ENCODE measurements around the gene MAP3K13. TPM values are rescaled to one million over a fixed set of nuclear protein-coding genes. Genes with fewer than 3 reads are reported as not detected.
"Not testable (repeated sequence)": the region's sequence is repeated elsewhere in the genome, so short reads cannot be mapped to it uniquely, and the experiment has no call there.

Gene MAP3K13
- total and polyA plus RNA-seq, 4 donors: 35.3 to 56.3 (median 41.7) TPM

GRCh38 chr3:185422677-185423076 is 59.7 kb downstream of the MAP3K13 start:
- Histone ChIP-seq H3K4me1 (ENCODE audit: control insufficient read depth, insufficient read depth, low read length) (peaks cover 3% of the 10 kb centered on the region), H3K36me3 (ENCODE audit: control insufficient read depth, insufficient read depth, low read length) (no peaks in the 10 kb centered on the region), H3K4me3 (ENCODE audit: low read depth, low read length) (no peak overlapping the region), H3K9me3 (ENCODE audit: control insufficient read depth, insufficient read depth, low read length) (no peaks in the 10 kb centered on the region), H3K27me3 (ENCODE audit: control insufficient read depth, insufficient read depth, low read length) (no peaks in the 10 kb centered on the region), H3K27ac (ENCODE audit: low read depth, low read length) (no peak overlapping the region)
- no peak for DNase-seq (ENCODE audit: low read depth in 4 of 6, low spot score in 6 of 6)
- 96% methylated on average over 3 of the region's 4 CpGs for WGBS (ENCODE audit: insufficient coverage)

DNA sequence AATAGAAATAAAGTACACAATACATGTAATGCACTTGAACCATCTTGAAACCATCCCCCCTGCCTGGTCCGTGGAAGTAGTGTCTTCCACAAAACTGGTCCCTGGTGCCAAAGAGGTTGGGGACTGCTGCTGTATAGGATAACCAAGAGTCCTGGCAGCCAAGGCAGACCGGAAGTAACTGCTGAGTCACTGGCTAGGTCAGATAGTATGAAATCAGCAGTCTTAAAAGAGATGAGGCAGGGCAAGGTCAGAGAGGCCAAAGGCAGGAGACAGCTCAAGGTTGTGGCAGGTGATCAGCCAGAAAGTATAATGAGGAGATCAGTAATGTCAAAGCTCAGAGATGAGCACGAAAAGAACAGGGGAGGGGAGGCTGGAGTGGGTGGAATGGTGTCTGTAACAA is 60.2 kb downstream of the MAP3K13 start:
- WGBS (ENCODE audit: insufficient coverage): 76% methylated on average over 1 of the region's 3 CpGs
- no peak overlapping the region for H3K27ac ChIP-seq (ENCODE audit: low read depth, low read length)
- no peaks in the 10 kb centered on the region for H3K27me3 ChIP-seq (ENCODE audit: control insufficient read depth, insufficient read depth, low read length)
- no peak overlapping the region for H3K4me3 ChIP-seq (ENCODE audit: low read depth, low read length)
- peaks cover 3% of the 10 kb centered on the region for H3K4me1 ChIP-seq (ENCODE audit: control insufficient read depth, insufficient read depth, low read length)
- H3K36me3 ChIP-seq (ENCODE audit: control insufficient read depth, insufficient read depth, low read length): no peaks in the 10 kb centered on the region
- DNase-seq (ENCODE audit: low read depth in 4 of 6, low spot score in 6 of 6): no peak
- H3K9me3 ChIP-seq (ENCODE audit: control insufficient read depth, insufficient read depth, low read length): no peaks in the 10 kb centered on the region

DNA sequence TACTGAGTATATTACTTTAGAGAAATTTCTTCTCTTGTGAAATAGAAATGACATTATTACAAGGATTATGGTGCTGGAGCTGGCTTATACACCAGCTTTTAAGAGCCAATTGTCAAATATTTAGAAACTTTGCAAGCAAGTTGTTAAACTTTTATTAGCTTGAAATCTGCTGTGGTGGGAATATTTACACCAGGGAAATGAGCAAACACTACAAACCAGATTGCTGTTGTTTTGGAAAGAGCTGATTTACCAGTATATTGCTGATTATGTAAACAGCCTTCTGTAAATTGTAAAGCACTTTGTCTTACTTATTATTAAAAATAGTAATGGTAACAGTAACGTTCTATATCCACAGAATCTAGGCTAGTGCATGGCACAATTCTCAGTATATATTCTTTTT is 61.5 kb downstream of the MAP3K13 start:
- H3K27me3 ChIP-seq (ENCODE audit: control insufficient read depth, insufficient read depth, low read length): no peaks in the 10 kb centered on the region
- H3K36me3 ChIP-seq (ENCODE audit: control insufficient read depth, insufficient read depth, low read length): no peaks in the 10 kb centered on the region
- DNase-seq (ENCODE audit: low read depth in 4 of 6, low spot score in 6 of 6): no peak
- H3K4me1 ChIP-seq (ENCODE audit: control insufficient read depth, insufficient read depth, low read length): peaks cover 3% of the 10 kb centered on the region
- WGBS (ENCODE audit: insufficient coverage): no CpG with 5 or more reads among the region's 1 CpG
- no peak overlapping the region for H3K4me3 ChIP-seq (ENCODE audit: low read depth, low read length)
- no peak overlapping the region for H3K27ac ChIP-seq (ENCODE audit: low read depth, low read length)
- no peaks in the 10 kb centered on the region for H3K9me3 ChIP-seq (ENCODE audit: control insufficient read depth, insufficient read depth, low read length)

GRCh38 chr3:185430375-185430774 is 67.4 kb downstream of the MAP3K13 start:
- no peak for DNase-seq (ENCODE audit: low read depth in 4 of 6, low spot score in 6 of 6)
- no peak overlapping the region for H3K4me3 ChIP-seq (ENCODE audit: low read depth, low read length)
- H3K4me1 ChIP-seq (ENCODE audit: control insufficient read depth, insufficient read depth, low read length): no peaks in the 10 kb centered on the region
- peaks cover 1% of the 10 kb centered on the region for H3K9me3 ChIP-seq (ENCODE audit: control insufficient read depth, insufficient read depth, low read length)
- no peak overlapping the region for H3K27ac ChIP-seq (ENCODE audit: low read depth, low read length)
- no CpG with 5 or more reads among the region's 4 CpGs for WGBS (ENCODE audit: insufficient coverage)
- no peaks in the 10 kb centered on the region for H3K27me3 ChIP-seq (ENCODE audit: control insufficient read depth, insufficient read depth, low read length)
- H3K36me3 ChIP-seq (ENCODE audit: control insufficient read depth, insufficient read depth, low read length): no peaks in the 10 kb centered on the region

DNA sequence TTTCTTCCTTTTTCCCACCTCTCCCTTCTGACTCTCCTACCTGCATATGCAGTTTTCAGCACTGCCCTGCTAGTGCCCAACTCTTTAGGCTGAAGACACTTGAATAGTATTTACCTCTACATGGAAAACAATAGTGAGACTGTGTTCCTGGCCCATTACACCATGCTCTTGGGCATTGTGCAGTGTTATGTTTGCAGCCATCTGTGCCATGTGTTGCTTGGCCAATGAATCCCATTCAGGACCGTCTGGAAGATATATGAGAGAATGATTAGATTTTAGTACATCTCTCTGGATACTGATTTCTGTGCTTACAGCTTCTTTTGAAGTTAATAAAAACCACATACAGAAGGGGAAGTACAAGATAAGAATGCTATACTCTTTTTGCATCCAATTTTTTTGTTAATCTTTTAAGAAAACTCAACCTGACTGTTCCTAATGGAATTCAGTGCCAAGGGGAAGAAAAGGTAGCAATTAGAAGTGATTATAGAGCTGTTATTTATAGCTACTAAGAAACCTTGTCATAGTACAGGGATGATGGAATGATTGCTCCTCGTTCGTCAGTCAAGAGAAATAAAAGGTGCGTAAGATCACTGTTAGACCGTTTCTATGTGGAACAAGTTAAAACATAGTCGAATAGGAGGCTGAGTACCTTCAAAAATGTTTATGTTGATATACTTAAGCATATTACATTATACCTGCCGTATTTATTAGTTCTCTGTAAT is 77.0 kb downstream of the MAP3K13 start:
- peak in 2 of 6 donors; percentile 44 to 47 for DNase-seq (ENCODE audit: low read depth in 4 of 6, low spot score in 6 of 6)
- no peak overlapping the region for H3K27ac ChIP-seq (ENCODE audit: low read depth, low read length)
- H3K4me3 ChIP-seq (ENCODE audit: low read depth, low read length): no peak overlapping the region

GRCh38 chr3:185442031-185442430 is 79.1 kb downstream of the MAP3K13 start:
- H3K27me3 ChIP-seq (ENCODE audit: control insufficient read depth, insufficient read depth, low read length): no peaks in the 10 kb centered on the region
- H3K9me3 ChIP-seq (ENCODE audit: control insufficient read depth, insufficient read depth, low read length): no peaks in the 10 kb centered on the region
- no CpG with 5 or more reads among the region's 6 CpGs for WGBS (ENCODE audit: insufficient coverage)
- no peak overlapping the region for H3K4me3 ChIP-seq (ENCODE audit: low read depth, low read length)
- H3K36me3 ChIP-seq (ENCODE audit: control insufficient read depth, insufficient read depth, low read length): no peaks in the 10 kb centered on the region
- DNase-seq (ENCODE audit: low read depth in 4 of 6, low spot score in 6 of 6): no peak
- H3K27ac ChIP-seq (ENCODE audit: low read depth, low read length): no peak overlapping the region
- H3K4me1 ChIP-seq (ENCODE audit: control insufficient read depth, insufficient read depth, low read length): no peaks in the 10 kb centered on the region

More for the DNA sequence above, 77.0 kb downstream of the MAP3K13 start:
- Histone ChIP-seq H3K27me3 (ENCODE audit: control insufficient read depth, insufficient read depth, low read length) (no peaks in the 10 kb centered on the region), H3K4me1 (ENCODE audit: control insufficient read depth, insufficient read depth, low read length) (no peaks in the 10 kb centered on the region), H3K36me3 (ENCODE audit: control insufficient read depth, insufficient read depth, low read length) (no peaks in the 10 kb centered on the region), H3K9me3 (ENCODE audit: control insufficient read depth, insufficient read depth, low read length) (no peaks in the 10 kb centered on the region)
- WGBS (ENCODE audit: insufficient coverage): no CpG with 5 or more reads among the region's 7 CpGs

GRCh38 chr3:185444329-185444728 is 81.4 kb downstream of the MAP3K13 start:
- H3K4me1 ChIP-seq (ENCODE audit: control insufficient read depth, insufficient read depth, low read length): no peaks in the 10 kb centered on the region
- no peak for DNase-seq (ENCODE audit: low read depth in 4 of 6, low spot score in 6 of 6)
- no peaks in the 10 kb centered on the region for H3K36me3 ChIP-seq (ENCODE audit: control insufficient read depth, insufficient read depth, low read length)
- H3K27ac ChIP-seq (ENCODE audit: low read depth, low read length): no peak overlapping the region
- no CpG with 5 or more reads among the region's 2 CpGs for WGBS (ENCODE audit: insufficient coverage)
- no peaks in the 10 kb centered on the region for H3K9me3 ChIP-seq (ENCODE audit: control insufficient read depth, insufficient read depth, low read length)
- no peak overlapping the region for H3K4me3 ChIP-seq (ENCODE audit: low read depth, low read length)
- H3K27me3 ChIP-seq (ENCODE audit: control insufficient read depth, insufficient read depth, low read length): no peaks in the 10 kb centered on the region

DNA sequence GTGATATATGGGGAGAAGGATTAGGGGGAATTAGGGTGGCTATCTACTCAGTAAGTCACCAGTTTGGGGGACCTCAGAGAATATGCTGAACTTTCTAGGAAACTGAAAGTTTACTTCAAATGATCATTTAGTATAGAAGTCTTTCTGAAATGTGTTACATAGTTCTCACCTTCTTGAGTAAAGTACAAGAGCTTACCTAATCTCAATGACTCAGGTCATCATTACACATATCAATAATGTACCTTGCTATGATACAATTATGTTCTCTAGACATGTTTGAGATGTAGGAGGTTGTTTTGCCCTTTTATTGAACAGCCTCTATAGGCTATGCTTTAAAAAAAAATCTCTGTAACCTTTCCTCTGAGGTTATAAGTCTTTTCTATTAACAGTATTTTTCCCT is 85.2 kb downstream of the MAP3K13 start:
- Histone ChIP-seq H3K27me3 (ENCODE audit: control insufficient read depth, insufficient read depth, low read length) (no peaks in the 10 kb centered on the region), H3K4me3 (ENCODE audit: low read depth, low read length) (no peak overlapping the region), H3K4me1 (ENCODE audit: control insufficient read depth, insufficient read depth, low read length) (no peaks in the 10 kb centered on the region), H3K27ac (ENCODE audit: low read depth, low read length) (no peak overlapping the region), H3K36me3 (ENCODE audit: control insufficient read depth, insufficient read depth, low read length) (peaks cover 13% of the 10 kb centered on the region), H3K9me3 (ENCODE audit: control insufficient read depth, insufficient read depth, low read length) (no peaks in the 10 kb centered on the region)
- DNase-seq (ENCODE audit: low read depth in 4 of 6, low spot score in 6 of 6): no peak

DNA sequence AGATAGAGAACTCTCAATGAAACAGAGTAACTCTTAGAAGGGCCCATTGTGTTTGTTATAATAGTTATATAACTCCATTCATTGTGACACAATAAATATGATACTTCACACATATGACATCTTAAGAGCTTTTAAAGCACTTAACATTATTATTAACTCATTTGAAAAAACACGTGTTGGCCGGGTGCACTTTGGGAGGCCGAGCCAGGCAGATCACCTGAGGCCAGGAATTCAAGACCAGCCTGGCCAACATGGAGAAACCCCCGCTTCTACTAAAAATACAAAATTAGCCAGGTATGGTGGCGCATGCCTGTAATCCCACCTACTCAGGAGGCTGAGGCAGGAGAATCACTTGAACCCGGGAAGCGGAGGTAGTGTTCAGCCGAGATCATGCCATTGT is 88.5 kb downstream of the MAP3K13 start:
- not testable (repeated sequence) for DNase-seq (ENCODE audit: low read depth in 4 of 6, low spot score in 6 of 6); H3K4me1 ChIP-seq (ENCODE audit: control insufficient read depth, insufficient read depth, low read length); H3K27me3 ChIP-seq (ENCODE audit: control insufficient read depth, insufficient read depth, low read length); H3K27ac ChIP-seq (ENCODE audit: low read depth, low read length); H3K4me3 ChIP-seq (ENCODE audit: low read depth, low read length); H3K9me3 ChIP-seq (ENCODE audit: control insufficient read depth, insufficient read depth, low read length)
- WGBS (ENCODE audit: insufficient coverage): 97% methylated on average over 8 of the region's 8 CpGs
- peaks cover 13% of the 10 kb centered on the region for H3K36me3 ChIP-seq (ENCODE audit: control insufficient read depth, insufficient read depth, low read length)

DNA sequence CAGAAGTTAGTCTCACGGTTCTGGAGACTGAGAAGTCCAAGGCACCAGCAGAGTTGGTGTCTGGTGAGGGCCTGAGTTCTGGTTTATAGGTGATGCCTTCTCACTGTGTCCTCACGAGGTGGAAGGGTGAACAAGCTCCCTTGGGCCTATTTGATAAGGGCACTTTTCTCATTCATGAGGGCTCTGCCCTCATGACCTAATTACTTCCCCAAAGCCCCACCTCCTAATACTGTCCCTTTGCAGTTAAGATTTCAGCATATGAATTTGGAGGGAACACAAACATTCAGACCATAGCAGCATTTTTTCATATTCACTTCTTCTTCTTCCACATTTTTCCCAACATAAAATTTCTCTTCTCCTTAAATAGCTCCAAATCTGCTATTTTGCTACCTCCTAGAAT is 94.4 kb downstream of the MAP3K13 start:
- Histone ChIP-seq H3K27ac (ENCODE audit: low read depth, low read length) (no peak overlapping the region), H3K27me3 (ENCODE audit: control insufficient read depth, insufficient read depth, low read length) (no peaks in the 10 kb centered on the region), H3K4me3 (ENCODE audit: low read depth, low read length) (no peak overlapping the region), H3K9me3 (ENCODE audit: control insufficient read depth, insufficient read depth, low read length) (no peaks in the 10 kb centered on the region), H3K36me3 (ENCODE audit: control insufficient read depth, insufficient read depth, low read length) (peaks cover 3% of the 10 kb centered on the region), H3K4me1 (ENCODE audit: control insufficient read depth, insufficient read depth, low read length) (no peaks in the 10 kb centered on the region)
- DNase-seq (ENCODE audit: low read depth in 4 of 6, low spot score in 6 of 6): no peak
- no CpG with 5 or more reads among the region's 2 CpGs for WGBS (ENCODE audit: insufficient coverage)
